B cell (primary cell): Measurements from ENCODE around the gene MOGAT3.

Source experiments
- EZH2 ChIP-seq: IDR thresholded peaks from 2 replicates; pipeline ENCODE4 v1.6.1; 2012; ENCODE audit warnings: borderline replicate concordance, low read depth, mild to moderate bottlenecking, moderate library complexity, low read length; ENCODE audit not compliant: insufficient read depth, poor library complexity, severe bottlenecking
- TF ChIP-seq, protein P1 (sequence below): fragments of 200-600 bp; IDR thresholded peaks from one replicate; pipeline ENCODE4 v1.8.0; 2022; ENCODE audit warnings: antibody characterized with exemption, mild to moderate bottlenecking

DNA sequence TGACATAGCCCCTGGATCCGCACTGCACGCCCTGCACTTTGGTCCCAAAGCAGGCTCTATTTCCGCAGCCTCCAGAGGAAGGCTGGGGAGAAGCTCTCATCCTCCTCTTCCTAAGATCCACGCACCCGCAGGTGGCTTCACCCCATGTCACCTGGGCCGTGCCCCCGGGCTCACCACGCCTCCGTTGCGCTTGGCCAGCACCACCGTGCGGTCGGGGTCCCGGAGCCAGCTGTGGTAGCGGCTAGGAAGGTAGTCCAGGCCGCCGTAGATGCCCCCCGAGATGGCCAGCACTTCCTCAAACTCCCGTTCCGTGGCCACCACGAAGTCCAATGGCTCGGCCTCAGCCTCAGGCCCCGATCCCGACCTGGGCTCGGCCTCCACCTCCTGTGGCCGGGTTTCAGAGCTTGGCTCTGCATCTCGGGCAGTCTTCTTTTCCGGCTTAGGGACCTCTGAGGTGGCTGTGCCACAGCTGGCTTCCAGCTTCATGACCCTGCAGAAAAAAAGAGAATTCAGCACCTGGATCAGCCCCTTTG lies 26.4 kb downstream of the MOGAT3 start:
- TF ChIP-seq, protein P1, sequence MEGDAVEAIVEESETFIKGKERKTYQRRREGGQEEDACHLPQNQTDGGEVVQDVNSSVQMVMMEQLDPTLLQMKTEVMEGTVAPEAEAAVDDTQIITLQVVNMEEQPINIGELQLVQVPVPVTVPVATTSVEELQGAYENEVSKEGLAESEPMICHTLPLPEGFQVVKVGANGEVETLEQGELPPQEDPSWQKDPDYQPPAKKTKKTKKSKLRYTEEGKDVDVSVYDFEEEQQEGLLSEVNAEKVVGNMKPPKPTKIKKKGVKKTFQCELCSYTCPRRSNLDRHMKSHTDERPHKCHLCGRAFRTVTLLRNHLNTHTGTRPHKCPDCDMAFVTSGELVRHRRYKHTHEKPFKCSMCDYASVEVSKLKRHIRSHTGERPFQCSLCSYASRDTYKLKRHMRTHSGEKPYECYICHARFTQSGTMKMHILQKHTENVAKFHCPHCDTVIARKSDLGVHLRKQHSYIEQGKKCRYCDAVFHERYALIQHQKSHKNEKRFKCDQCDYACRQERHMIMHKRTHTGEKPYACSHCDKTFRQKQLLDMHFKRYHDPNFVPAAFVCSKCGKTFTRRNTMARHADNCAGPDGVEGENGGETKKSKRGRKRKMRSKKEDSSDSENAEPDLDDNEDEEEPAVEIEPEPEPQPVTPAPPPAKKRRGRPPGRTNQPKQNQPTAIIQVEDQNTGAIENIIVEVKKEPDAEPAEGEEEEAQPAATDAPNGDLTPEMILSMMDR, result no peak
- TF ChIP-seq EZH2, result no peak
